ENCODE measurements around the gene DHX34.
"Not testable (repeated sequence)": the region's sequence is repeated elsewhere in the genome, so short reads cannot be mapped to it uniquely, and the experiment has no call there.

The DHX34 gene

GRCh38 chr19:47379381-47379938, 30.3 kb downstream of the DHX34 start:
- Mint-ChIP-seq H3K36me3 (ENCODE audit: low read depth) (peaks cover 79% of the 10 kb centered on the region), H3K27me3 (no peaks in the 10 kb centered on the region), H3K4me1 (ENCODE audit: low read depth) (peaks cover 44% of the 10 kb centered on the region), H3K9me3 (no peaks in the 10 kb centered on the region), H3K27ac (peak overlapping the region; percentile 37), H3K4me3 (no peak overlapping the region)
- intact Hi-C loops (cut with micrococcal nuclease) = no loop called here

- H3K9me3 Mint-ChIP-seq = no peaks in the 10 kb centered on the region
- H3K27me3 Mint-ChIP-seq = no peaks in the 10 kb centered on the region
- peaks cover 49% of the 10 kb centered on the region for H3K4me1 Mint-ChIP-seq (ENCODE audit: low read depth)
- H3K4me3 Mint-ChIP-seq = no peak overlapping the region
- H3K27ac Mint-ChIP-seq = peak overlapping the region; percentile 69
- intact Hi-C loops (cut with micrococcal nuclease) = loop anchor here (5.0 kb wide), 1 partner anchor 33 kb away; the partner anchor contains the start of gene DHX34
- peaks cover 68% of the 10 kb centered on the region for H3K36me3 Mint-ChIP-seq (ENCODE audit: low read depth)
These were observed 31.4 kb downstream of the DHX34 start for GRCh38 chr19:47380559-47380958.

- peaks cover 63% of the 10 kb centered on the region for H3K36me3 Mint-ChIP-seq (ENCODE audit: low read depth)
- H3K27me3 Mint-ChIP-seq = no peaks in the 10 kb centered on the region
- H3K9me3 Mint-ChIP-seq = no peaks in the 10 kb centered on the region
- intact Hi-C loops (cut with micrococcal nuclease) = loop anchor here (5.0 kb wide), 1 partner anchor 34 kb away; the partner anchor contains the start of gene DHX34
- H3K4me1 Mint-ChIP-seq (ENCODE audit: low read depth) = peaks cover 52% of the 10 kb centered on the region
- H3K27ac Mint-ChIP-seq = peak overlapping the region; percentile 69
- H3K4me3 Mint-ChIP-seq = no peak overlapping the region
These were observed 32.0 kb downstream of the DHX34 start for GRCh38 chr19:47381121-47381520.

- Mint-ChIP-seq H3K36me3 (ENCODE audit: low read depth) (peaks cover 56% of the 10 kb centered on the region), H3K4me3 (no peak overlapping the region), H3K27me3 (no peaks in the 10 kb centered on the region), H3K9me3 (no peaks in the 10 kb centered on the region), H3K4me1 (ENCODE audit: low read depth) (peaks cover 56% of the 10 kb centered on the region), H3K27ac (peak overlapping the region; percentile 69)
- intact Hi-C loops (cut with micrococcal nuclease) = loop anchor here (5.0 kb wide), 1 partner anchor 34 kb away; the partner anchor contains the start of gene DHX34
These were observed 32.7 kb downstream of the DHX34 start for GRCh38 chr19:47381653-47382279.

GRCh38 chr19:47383890-47384289, 34.8 kb downstream of the DHX34 start:
- not testable (repeated sequence) for H3K9me3 Mint-ChIP-seq, H3K4me3 Mint-ChIP-seq, H3K27me3 Mint-ChIP-seq
- peaks cover 38% of the 10 kb centered on the region for H3K36me3 Mint-ChIP-seq (ENCODE audit: low read depth)
- intact Hi-C loops (cut with micrococcal nuclease) = loop anchor here (5.0 kb wide), 1 partner anchor 37 kb away; the partner anchor contains the start of gene DHX34
- peaks cover 63% of the 10 kb centered on the region for H3K4me1 Mint-ChIP-seq (ENCODE audit: low read depth)
- peak overlapping the region; percentile 69 for H3K27ac Mint-ChIP-seq

GRCh38 chr19:47384533-47384932, 35.4 kb downstream of the DHX34 start:
- intact Hi-C loops (cut with micrococcal nuclease) = loop anchor here (5.0 kb wide), 1 partner anchor 37 kb away; the partner anchor contains the start of gene DHX34
- H3K9me3 Mint-ChIP-seq = not testable (repeated sequence)

GRCh38 chr19:47386582-47386981, 37.5 kb downstream of the DHX34 start:
- H3K9me3 Mint-ChIP-seq; intact Hi-C loops (cut with micrococcal nuclease); H3K4me3 Mint-ChIP-seq; H3K27me3 Mint-ChIP-seq: not testable (repeated sequence)
- H3K27ac Mint-ChIP-seq = peak overlapping the region; percentile 6
- H3K4me1 Mint-ChIP-seq (ENCODE audit: low read depth) = peaks cover 73% of the 10 kb centered on the region
- peaks cover 11% of the 10 kb centered on the region for H3K36me3 Mint-ChIP-seq (ENCODE audit: low read depth)

More at GRCh38 chr19:47384533-47384932, 35.4 kb downstream of the DHX34 start:
- peaks cover 68% of the 10 kb centered on the region for H3K4me1 Mint-ChIP-seq (ENCODE audit: low read depth)
- peaks cover 31% of the 10 kb centered on the region for H3K36me3 Mint-ChIP-seq (ENCODE audit: low read depth)
- H3K4me3 Mint-ChIP-seq, H3K27me3 Mint-ChIP-seq: not testable (repeated sequence)
- H3K27ac Mint-ChIP-seq = peak overlapping the region; percentile 69

GRCh38 chr19:47387623-47388022, 38.5 kb downstream of the DHX34 start:
- peak overlapping the region; percentile 22 for H3K27ac Mint-ChIP-seq
- H3K4me3 Mint-ChIP-seq; H3K36me3 Mint-ChIP-seq (ENCODE audit: low read depth); intact Hi-C loops (cut with micrococcal nuclease); H3K9me3 Mint-ChIP-seq; H3K27me3 Mint-ChIP-seq: not testable (repeated sequence)
- H3K4me1 Mint-ChIP-seq (ENCODE audit: low read depth) = peaks cover 65% of the 10 kb centered on the region

GRCh38 chr19:47388721-47389120, 39.6 kb downstream of the DHX34 start:
- Mint-ChIP-seq H3K27me3 (peaks cover 16% of the 10 kb centered on the region), H3K27ac (peak overlapping the region; percentile 88), H3K4me3 (peak overlapping the region; percentile 39), H3K4me1 (ENCODE audit: low read depth) (peaks cover 55% of the 10 kb centered on the region)
- H3K36me3 Mint-ChIP-seq (ENCODE audit: low read depth); intact Hi-C loops (cut with micrococcal nuclease); H3K9me3 Mint-ChIP-seq: not testable (repeated sequence)

GRCh38 chr19:47389150-47389556, 40.0 kb downstream of the DHX34 start:
- no peak overlapping the region for H3K4me3 Mint-ChIP-seq
- intact Hi-C loops (cut with micrococcal nuclease) = no loop called here

GRCh38 chr19:47390533-47391488, 41.7 kb downstream of the DHX34 start:
- no peaks in the 10 kb centered on the region for H3K9me3 Mint-ChIP-seq
- intact Hi-C loops (cut with micrococcal nuclease) = loop anchor here (1.0 to 2.0 kb wide), 2 partner anchors 95 to 106 kb away; no protein-coding TSS in a partner anchor
- peaks cover 28% of the 10 kb centered on the region for H3K27me3 Mint-ChIP-seq
- H3K27ac Mint-ChIP-seq = peak overlapping the region; percentile 88
- no peaks in the 10 kb centered on the region for H3K36me3 Mint-ChIP-seq (ENCODE audit: low read depth)
- H3K4me1 Mint-ChIP-seq (ENCODE audit: low read depth) = peaks cover 45% of the 10 kb centered on the region
- H3K4me3 Mint-ChIP-seq = no peak overlapping the region

More at GRCh38 chr19:47389150-47389556, 40.0 kb downstream of the DHX34 start:
- Mint-ChIP-seq H3K27ac (peak overlapping the region; percentile 88), H3K9me3 (no peaks in the 10 kb centered on the region), H3K4me1 (ENCODE audit: low read depth) (peaks cover 53% of the 10 kb centered on the region), H3K27me3 (peaks cover 20% of the 10 kb centered on the region), H3K36me3 (ENCODE audit: low read depth) (no peaks in the 10 kb centered on the region)

- Mint-ChIP-seq H3K27ac (no peak overlapping the region), H3K9me3 (no peaks in the 10 kb centered on the region), H3K4me3 (no peak overlapping the region), H3K27me3 (peaks cover 34% of the 10 kb centered on the region), H3K4me1 (ENCODE audit: low read depth) (peaks cover 36% of the 10 kb centered on the region), H3K36me3 (ENCODE audit: low read depth) (no peaks in the 10 kb centered on the region)
- intact Hi-C loops (cut with micrococcal nuclease) = loop anchor here (1.0 to 2.0 kb wide), 2 partner anchors 95 to 107 kb away; no protein-coding TSS in a partner anchor
These were observed 42.6 kb downstream of the DHX34 start for GRCh38 chr19:47391510-47392223.
